Esophagus muscularis mucosa (tissue), 3 donors: Measurements from ENCODE around the gene STK17A.

Source experiments
- CTCF ChIP-seq, 3 experiments: fragments of 200-600 bp in 2 of 3; fragments of 450-650 bp in 1 of 3; sonication (generic) in 2 of 3; IDR thresholded peaks; one replicate each; pipeline ENCODE4 v1.5.1; 2017 to 2019; ENCODE audit warnings: antibody characterized with exemption in 3 of 3, mild to moderate bottlenecking in 2 of 3, moderate library complexity in 1 of 3
- POLR2A ChIP-seq: fragments of 450-650 bp; IDR thresholded peaks from one replicate; pipeline ENCODE4 v1.6.1; 2017; ENCODE audit warnings: antibody characterized with exemption, moderate library complexity, mild to moderate bottlenecking, low read depth
- POLR2AphosphoS5 ChIP-seq, 2 donors: sonication (generic); formaldehyde crosslinking; IDR thresholded peaks; one replicate each; pipeline ENCODE4 v1.6.1; 2017; ENCODE audit warnings: antibody characterized with exemption in 2 of 2

- TF ChIP-seq CTCF (IDR thresholded peaks at IDR 0.05) (no peak), POLR2A (no peak), POLR2AphosphoS5 (IDR thresholded peaks at IDR 0.05) (no peak)
Measured at GRCh38 chr7:43594020-43594419, 11.1 kb downstream of the STK17A start.
